Gastrocnemius medialis (tissue), 4 donors: ENCODE measurements around the gene CDK4. TPM values are rescaled to one million over a fixed set of nuclear protein-coding genes. Genes with fewer than 3 reads are reported as not detected.

Experiments
- ATAC-seq, 2 donors: fragments of 150-250 bp; one replicate each; pipeline ENCODE4 v1.9.1; 2016
- DNase-seq, 2 donors: peaks; one replicate each; pipeline ENCODE4 v3.0.0-alpha.2; 2019
- H3K27ac ChIP-seq, 4 donors: fragments of 200-600 bp; sonication (generic); 1 replicate in 1 of 4; 2 replicates in 3 of 4; pipeline ENCODE4 v1.5.1; 2016 to 2018; ENCODE audit warnings: mild to moderate bottlenecking in 2 of 4, moderate library complexity in 1 of 4
- H3K27me3 ChIP-seq, 3 donors: fragments of 200-600 bp; sonication (generic) in 2 of 3; 1 replicate in 1 of 3; 2 replicates in 2 of 3; pipeline versions ENCODE4 v1.5.1 to v1.6.0; 2016 to 2019; ENCODE audit warnings: mild to moderate bottlenecking in 1 of 3, moderate library complexity in 1 of 3
- H3K36me3 ChIP-seq, 2 donors: fragments of 200-600 bp; sonication (generic) in 1 of 2; one replicate each; pipeline ENCODE4 v1.5.1; 2017 to 2018
- H3K4me1 ChIP-seq, 2 donors: fragments of 200-600 bp; sonication (generic) in 1 of 2; one replicate each; pipeline ENCODE4 v1.5.1; 2016 to 2017; ENCODE audit warnings: mild to moderate bottlenecking in 2 of 2
- H3K4me3 ChIP-seq, 4 donors: fragments of 200-600 bp; sonication (generic) in 3 of 4; 1 replicate in 1 of 4; 2 replicates in 3 of 4; pipeline ENCODE4 v1.5.1; 2016 to 2019; ENCODE audit warnings: mild to moderate bottlenecking in 2 of 4
- H3K9me3 ChIP-seq, 3 donors: fragments of 200-600 bp; sonication (generic) in 2 of 3; 1 replicate in 1 of 3; 2 replicates in 2 of 3; pipeline ENCODE4 v1.5.1; 2016 to 2019
- CTCF ChIP-seq, 5 experiments: fragments of 450-650 bp in 3 of 5; fragments of 200-600 bp in 2 of 5; sonication (generic) in 2 of 5; IDR thresholded peaks in 4 of 5; conservative IDR thresholded peaks in 1 of 5; 1 replicate in 4 of 5; 2 replicates in 1 of 5; pipeline ENCODE4 v1.5.1; 2016 to 2019; ENCODE audit warnings: antibody characterized with exemption in 5 of 5, mild to moderate bottlenecking in 3 of 5, moderate library complexity in 3 of 5
- POLR2A ChIP-seq, 2 donors: fragments of 450-650 bp; IDR thresholded peaks; one replicate each; pipeline ENCODE4 v1.6.1; 2017; ENCODE audit warnings: antibody characterized with exemption in 2 of 2, mild to moderate bottlenecking in 2 of 2, moderate library complexity in 2 of 2
- in situ Hi-C, 4 donors: fragments of 200-750 bp; cut with MboI; loops; one replicate each; pipeline versions ENCODE4 v1.15.0 to v1.8.0; 2017; ENCODE audit warnings: low sequenced_read_pairs in 4 of 4
- intact Hi-C: fragments of 100-400 bp; cut with DNase I; formaldehyde crosslinking; loops from one replicate; pipeline ENCODE4 v1.15.1; 2023; ENCODE audit warnings: low total_unique reads
- microRNA-seq, 2 donors: library from miRNA; unstranded; fragments of <30 nt; microRNA quantifications; one replicate each; pipeline ENCODE4, GENCODE V29; 2016; ENCODE audit warnings: borderline replicate concordance in 2 of 2
- total RNA-seq, 4 donors: library from RNA; depleted of rRNA; stranded (reverse); fragments of >200 nt; gene quantifications; one replicate each; pipeline versions ENCODE4 v1.1.0 to v1.2.3, GENCODE V29; 2016

CDK4 gene
- total RNA-seq, 4 donors from 2014 or later: 39.7 to 55.5 (median 47.4) TPM

- no peaks in the 10 kb centered on the region for H3K27me3 ChIP-seq
- no peaks in the 10 kb centered on the region for H3K9me3 ChIP-seq
- no peak for DNase-seq
- intact Hi-C loops: loop anchor here (10.0 kb wide), 1 partner anchor 244 kb away; the partner anchor contains the start of genes GLI1 and INHBE
- H3K36me3 ChIP-seq: peaks cover 0 to 50% of the 10 kb centered on the region in 2 donors
- H3K4me1 ChIP-seq: peaks cover 7% of the 10 kb centered on the region in 2 donors
- no peak overlapping the region for H3K4me3 ChIP-seq
- no peak for TF ChIP-seq CTCF (IDR thresholded peaks at IDR 0.05 in 4 of 5, conservative IDR thresholded peaks at IDR 0.05 in 1 of 5)
- no peak for TF ChIP-seq POLR2A (IDR thresholded peaks at IDR 0.05)
- no peak for ATAC-seq
- no peak overlapping the region for H3K27ac ChIP-seq
- in situ Hi-C loops: no loop called here
These were observed 53.7 kb downstream of the CDK4 start for GRCh38 chr12:57698414-57698813.

Small RNA genes lying within 50 kb of the gene (microRNA-seq; reads per million reads assigned to microRNA genes)
- gene MIR6759: 0 reads per million in 2 donors

Other genes with a start within 250 kb of the CDK4 start
- 10 to 100 TPM; 11.8 to 46.4 (median 17.1) TPM for gene DDIT3, start 231.8 kb downstream of the CDK4 start, total RNA-seq
- 10 to 100 TPM in 3 of 4 donors, 1 to 10 TPM in 1; 5.5 to 20.3 (median 12.9) TPM for gene MBD6, start 229.5 kb downstream of the CDK4 start, total RNA-seq
- gene DCTN2, start 205.1 kb downstream of the CDK4 start, total RNA-seq: 100 to 1,000 TPM; 147 to 265 (median 177) TPM
- under 1 TPM in 2 of 4 donors, not detected in 2; 0.09 to 0.36 TPM for gene KIF5A, start 202.3 kb downstream of the CDK4 start, total RNA-seq
- gene PIP4K2C, start 161.1 kb downstream of the CDK4 start, total RNA-seq: 10 to 100 TPM; 11.2 to 22.0 (median 14.6) TPM
- gene DTX3, start 147.5 kb downstream of the CDK4 start, total RNA-seq: 10 to 100 TPM in 1 of 4 donors, 1 to 10 TPM in 3; 3.5 to 13.8 (median 6.8) TPM
- gene ARHGEF25, start 140.9 kb downstream of the CDK4 start, total RNA-seq: 1 to 10 TPM; 1.9 to 3.3 (median 2.4) TPM
- 10 to 100 TPM; 13.2 to 25.5 (median 16.6) TPM for gene B4GALNT1, start 119.1 kb downstream of the CDK4 start, total RNA-seq
- gene OS9, start 58.2 kb downstream of the CDK4 start, total RNA-seq: 100 to 1,000 TPM in 3 of 4 donors, 10 to 100 TPM in 1; 77.0 to 152 (median 106) TPM
- 1 to 10 TPM; 1.8 to 5.4 (median 3.7) TPM for gene AGAP2, start 13.6 kb downstream of the CDK4 start, total RNA-seq
- gene TSPAN31, start 7.3 kb downstream of the CDK4 start, total RNA-seq: 10 to 100 TPM; 25.5 to 58.9 (median 32.2) TPM
- 10 to 100 TPM in 1 of 4 donors, 1 to 10 TPM in 3; 4.8 to 11.3 (median 7.9) TPM for gene MARCHF9, start 2.8 kb upstream of the CDK4 start, total RNA-seq
- gene CYP27B1, start 14.8 kb upstream of the CDK4 start, total RNA-seq: not detected
- gene METTL1, start 19.8 kb upstream of the CDK4 start, total RNA-seq: 10 to 100 TPM in 3 of 4 donors, 1 to 10 TPM in 1; 6.5 to 22.7 (median 17.9) TPM
- 1 to 10 TPM in 3 of 4 donors, under 1 TPM in 1; 0.82 to 2.0 (median 1.0) TPM for gene EEF1AKMT3, start 20.3 kb upstream of the CDK4 start, total RNA-seq
- 10 to 100 TPM; 37.6 to 47.5 (median 40.1) TPM for gene TSFM, start 30.5 kb upstream of the CDK4 start, total RNA-seq
- gene AVIL, start 66.4 kb upstream of the CDK4 start, total RNA-seq: 10 to 100 TPM in 1 of 4 donors, 1 to 10 TPM in 2, under 1 TPM in 1; 0.78 to 22.7 (median 4.3) TPM
- 100 to 1,000 TPM in 1 of 4 donors, 10 to 100 TPM in 3; 66.0 to 116 (median 83.4) TPM for gene CTDSP2, start 94.4 kb upstream of the CDK4 start, total RNA-seq
- gene ATP23, start 189.3 kb upstream of the CDK4 start, total RNA-seq: 10 to 100 TPM in 2 of 4 donors, 1 to 10 TPM in 2; 7.1 to 26.4 (median 10.7) TPM